Gastrocnemius medialis (tissue), 4 donors: ENCODE measurements around the gene C20orf96. TPM values are rescaled to one million over a fixed set of nuclear protein-coding genes. Genes with fewer than 3 reads are reported as not detected.

Experiments
- ATAC-seq, 2 donors: fragments of 150-250 bp; one replicate each; pipeline ENCODE4 v1.9.1; 2016
- DNase-seq, 2 donors: peaks; one replicate each; pipeline ENCODE4 v3.0.0-alpha.2; 2019
- H3K27ac ChIP-seq, 4 donors: fragments of 200-600 bp; sonication (generic); 1 replicate in 1 of 4; 2 replicates in 3 of 4; pipeline ENCODE4 v1.5.1; 2016 to 2018; ENCODE audit warnings: mild to moderate bottlenecking in 2 of 4, moderate library complexity in 1 of 4
- H3K27me3 ChIP-seq, 3 donors: fragments of 200-600 bp; sonication (generic) in 2 of 3; 1 replicate in 1 of 3; 2 replicates in 2 of 3; pipeline versions ENCODE4 v1.5.1 to v1.6.0; 2016 to 2019; ENCODE audit warnings: mild to moderate bottlenecking in 1 of 3, moderate library complexity in 1 of 3
- H3K36me3 ChIP-seq, 2 donors: fragments of 200-600 bp; sonication (generic) in 1 of 2; one replicate each; pipeline ENCODE4 v1.5.1; 2017 to 2018
- H3K4me1 ChIP-seq, 2 donors: fragments of 200-600 bp; sonication (generic) in 1 of 2; one replicate each; pipeline ENCODE4 v1.5.1; 2016 to 2017; ENCODE audit warnings: mild to moderate bottlenecking in 2 of 2
- H3K4me3 ChIP-seq, 4 donors: fragments of 200-600 bp; sonication (generic) in 3 of 4; 1 replicate in 1 of 4; 2 replicates in 3 of 4; pipeline ENCODE4 v1.5.1; 2016 to 2019; ENCODE audit warnings: mild to moderate bottlenecking in 2 of 4
- H3K9me3 ChIP-seq, 3 donors: fragments of 200-600 bp; sonication (generic) in 2 of 3; 1 replicate in 1 of 3; 2 replicates in 2 of 3; pipeline ENCODE4 v1.5.1; 2016 to 2019
- POLR2A ChIP-seq, 2 donors: fragments of 450-650 bp; IDR thresholded peaks; one replicate each; pipeline ENCODE4 v1.6.1; 2017; ENCODE audit warnings: antibody characterized with exemption in 2 of 2, mild to moderate bottlenecking in 2 of 2, moderate library complexity in 2 of 2
- in situ Hi-C, 4 donors: fragments of 200-750 bp; cut with MboI; loops; one replicate each; pipeline versions ENCODE4 v1.15.0 to v1.8.0; 2017; ENCODE audit warnings: low sequenced_read_pairs in 4 of 4
- intact Hi-C: fragments of 100-400 bp; cut with DNase I; formaldehyde crosslinking; loops from one replicate; pipeline ENCODE4 v1.15.1; 2023; ENCODE audit warnings: low total_unique reads
- total RNA-seq, 4 donors: library from RNA; depleted of rRNA; stranded (reverse); fragments of >200 nt; gene quantifications; one replicate each; pipeline versions ENCODE4 v1.1.0 to v1.2.3, GENCODE V29; 2016
- TF ChIP-seq, protein P1 (sequence below), 5 experiments: fragments of 450-650 bp in 3 of 5; fragments of 200-600 bp in 2 of 5; sonication (generic) in 2 of 5; IDR thresholded peaks in 4 of 5; conservative IDR thresholded peaks in 1 of 5; 1 replicate in 4 of 5; 2 replicates in 1 of 5; pipeline ENCODE4 v1.5.1; 2016 to 2019; ENCODE audit warnings: antibody characterized with exemption in 5 of 5, mild to moderate bottlenecking in 3 of 5, moderate library complexity in 3 of 5

C20orf96 gene
- total RNA-seq, 4 donors from 2014 or later = 0.19 to 1.5 (median 0.58) TPM; not detected in 1

DNA sequence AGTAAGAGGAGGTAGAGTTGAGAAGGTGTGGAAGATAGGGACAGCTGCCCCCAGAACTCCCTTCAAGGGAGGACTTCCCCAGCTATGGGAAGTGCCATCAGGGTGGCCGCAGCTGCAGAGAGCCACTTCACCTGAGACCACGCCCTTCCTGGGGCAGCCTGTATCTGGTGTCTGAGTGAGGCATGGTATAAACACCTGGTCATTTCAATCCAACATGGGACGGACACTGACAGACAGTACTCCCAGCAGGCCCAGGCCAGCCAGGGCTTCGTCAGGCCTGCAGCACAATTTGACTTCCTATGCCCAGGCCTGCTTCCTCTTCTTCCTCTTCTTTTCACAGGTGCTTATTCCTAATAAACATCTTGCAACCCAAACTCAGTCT lies 39.3 kb upstream of the C20orf96 start:
- in situ Hi-C loops = loop anchor here in 1 of 4 donors (10.0 kb wide), 1 partner anchor 125 kb away; no protein-coding TSS in a partner anchor
- intact Hi-C loops = loop anchor here (2.0 to 10.0 kb wide), 3 partner anchors 63 to 795 kb away; no protein-coding TSS in a partner anchor
- peaks cover 0 to 7% (median 2%) of the 10 kb centered on the region in 3 donors for H3K27me3 ChIP-seq
- DNase-seq (no peak), ATAC-seq (no peak)
- H3K4me3 ChIP-seq = no peak overlapping the region
- H3K36me3 ChIP-seq = no peaks in the 10 kb centered on the region
- TF ChIP-seq, protein P1, sequence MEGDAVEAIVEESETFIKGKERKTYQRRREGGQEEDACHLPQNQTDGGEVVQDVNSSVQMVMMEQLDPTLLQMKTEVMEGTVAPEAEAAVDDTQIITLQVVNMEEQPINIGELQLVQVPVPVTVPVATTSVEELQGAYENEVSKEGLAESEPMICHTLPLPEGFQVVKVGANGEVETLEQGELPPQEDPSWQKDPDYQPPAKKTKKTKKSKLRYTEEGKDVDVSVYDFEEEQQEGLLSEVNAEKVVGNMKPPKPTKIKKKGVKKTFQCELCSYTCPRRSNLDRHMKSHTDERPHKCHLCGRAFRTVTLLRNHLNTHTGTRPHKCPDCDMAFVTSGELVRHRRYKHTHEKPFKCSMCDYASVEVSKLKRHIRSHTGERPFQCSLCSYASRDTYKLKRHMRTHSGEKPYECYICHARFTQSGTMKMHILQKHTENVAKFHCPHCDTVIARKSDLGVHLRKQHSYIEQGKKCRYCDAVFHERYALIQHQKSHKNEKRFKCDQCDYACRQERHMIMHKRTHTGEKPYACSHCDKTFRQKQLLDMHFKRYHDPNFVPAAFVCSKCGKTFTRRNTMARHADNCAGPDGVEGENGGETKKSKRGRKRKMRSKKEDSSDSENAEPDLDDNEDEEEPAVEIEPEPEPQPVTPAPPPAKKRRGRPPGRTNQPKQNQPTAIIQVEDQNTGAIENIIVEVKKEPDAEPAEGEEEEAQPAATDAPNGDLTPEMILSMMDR (IDR thresholded peaks at IDR 0.05 in 4 of 5, conservative IDR thresholded peaks at IDR 0.05 in 1 of 5) = no peak
- TF ChIP-seq POLR2A (IDR thresholded peaks at IDR 0.05) = no peak
- H3K9me3 ChIP-seq = no peaks in the 10 kb centered on the region
- no peak overlapping the region for H3K27ac ChIP-seq
- H3K4me1 ChIP-seq = peaks cover 5% of the 10 kb centered on the region in 2 donors

- peaks cover 5% of the 10 kb centered on the region in 2 donors for H3K4me1 ChIP-seq
- H3K9me3 ChIP-seq = no peaks in the 10 kb centered on the region
- ATAC-seq (no peak), DNase-seq (no peak)
- H3K27me3 ChIP-seq = peaks cover 0 to 7% (median 2%) of the 10 kb centered on the region in 3 donors
- intact Hi-C loops = loop anchor here (5.0 to 10.0 kb wide), 2 partner anchors 122 to 796 kb away; no protein-coding TSS in a partner anchor
- in situ Hi-C loops = no loop called here
- TF ChIP-seq, protein P1 (IDR thresholded peaks at IDR 0.05 in 4 of 5, conservative IDR thresholded peaks at IDR 0.05 in 1 of 5) = no peak
- TF ChIP-seq POLR2A (IDR thresholded peaks at IDR 0.05) = no peak
- H3K27ac ChIP-seq = no peak overlapping the region
- no peaks in the 10 kb centered on the region for H3K36me3 ChIP-seq
- H3K4me3 ChIP-seq = no peak overlapping the region
These were observed 38.6 kb upstream of the C20orf96 start for GRCh38 chr20:328975-329695.

GRCh38 chr20:328027-328974 lies 37.8 kb upstream of the C20orf96 start:
- H3K27me3 ChIP-seq = peaks cover 0 to 7% (median 2%) of the 10 kb centered on the region in 3 donors
- TF ChIP-seq POLR2A (IDR thresholded peaks at IDR 0.05) = no peak
- TF ChIP-seq, protein P1 (IDR thresholded peaks at IDR 0.05 in 4 of 5, conservative IDR thresholded peaks at IDR 0.05 in 1 of 5) = no peak
- no peaks in the 10 kb centered on the region for H3K9me3 ChIP-seq
- ATAC-seq = no peak
- in situ Hi-C loops = no loop called here
- no peak for DNase-seq
- no peak overlapping the region for H3K4me3 ChIP-seq
- H3K36me3 ChIP-seq = no peaks in the 10 kb centered on the region
- intact Hi-C loops = loop anchor here (5.0 to 10.0 kb wide), 2 partner anchors 121 to 796 kb away; no protein-coding TSS in a partner anchor
- H3K27ac ChIP-seq = peak overlapping the region; percentile 56 to 93 (median 62)
- peaks cover 5% of the 10 kb centered on the region in 2 donors for H3K4me1 ChIP-seq

DNA sequence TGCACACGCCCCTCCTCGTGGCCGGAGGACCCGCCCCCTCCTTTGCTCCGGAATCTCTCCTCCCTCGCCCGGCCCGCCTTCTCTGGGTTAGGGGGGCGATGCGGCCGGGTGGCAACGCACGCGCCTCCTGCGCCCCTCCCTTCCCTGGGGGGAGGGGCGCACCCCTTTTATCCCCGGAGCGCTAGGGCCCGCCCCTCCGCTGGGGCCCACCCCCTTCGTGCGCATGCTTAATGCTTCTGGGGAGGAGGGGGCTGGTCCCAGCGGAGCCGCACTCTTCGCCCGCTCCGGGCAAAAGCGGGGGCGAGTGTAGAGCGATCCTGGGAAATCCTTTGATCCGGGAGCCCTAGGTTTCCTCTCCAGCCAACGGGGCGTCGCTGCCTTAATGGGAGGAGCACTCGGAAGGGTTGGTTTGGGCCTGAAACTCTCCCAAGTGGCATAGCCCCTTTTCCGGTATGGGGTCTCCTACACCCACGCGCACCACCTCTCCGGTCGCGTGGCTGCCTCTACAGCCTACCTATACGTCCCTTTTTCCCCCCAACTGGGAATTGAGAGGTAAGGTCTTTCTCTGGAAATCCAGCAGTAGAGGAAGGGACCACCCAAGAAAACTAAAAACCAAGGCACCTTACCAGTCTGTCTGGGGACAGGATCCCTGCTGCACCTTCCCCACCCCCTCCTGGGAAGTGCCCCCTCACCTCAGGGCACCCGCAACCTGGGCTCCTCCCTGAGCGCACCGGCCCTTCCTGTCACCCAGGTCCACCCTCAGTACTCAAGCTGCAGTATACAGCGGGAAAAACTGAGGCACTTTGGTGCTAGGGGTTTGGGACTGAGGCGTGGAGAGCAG lies 36.9 kb upstream of the C20orf96 start:
- Histone ChIP-seq H3K36me3 (no peaks in the 10 kb centered on the region), H3K4me1 (peaks cover 5% of the 10 kb centered on the region in 2 donors), H3K4me3 (peak overlapping the region; percentile 51 to 71 (median 64)), H3K9me3 (no peaks in the 10 kb centered on the region), H3K27ac (peak overlapping the region; percentile 56 to 93 (median 62)), H3K27me3 (peaks cover 0 to 7% (median 2%) of the 10 kb centered on the region in 3 donors)
- DNase-seq (peak; percentile 26), ATAC-seq (no peak)
- in situ Hi-C loops (no loop called here), intact Hi-C loops (loop anchor here (5.0 to 10.0 kb wide), 2 partner anchors 120 to 797 kb away; no protein-coding TSS in a partner anchor)
- TF ChIP-seq POLR2A (IDR thresholded peaks at IDR 0.05) = peak in 1 of 2 donors; percentile 13
- TF ChIP-seq, protein P1 (IDR thresholded peaks at IDR 0.05 in 4 of 5, conservative IDR thresholded peaks at IDR 0.05 in 1 of 5) = no peak
